ENCODE results near the gene CGNL1. TPM values are rescaled to one million over a fixed set of nuclear protein-coding genes. Genes with fewer than 3 reads are reported as not detected.

The CGNL1 gene
- total and polyA plus RNA-seq, 2 donors: 12.7 to 31.7 TPM

- Histone ChIP-seq H3K27ac (ENCODE audit: low read depth) (no peak overlapping the region), H3K4me1 (ENCODE audit: insufficient read depth) (no peaks in the 10 kb centered on the region), H3K4me3 (ENCODE audit: low read depth, low read length) (no peak overlapping the region), H3K36me3 (ENCODE audit: insufficient read depth) (no peaks in the 10 kb centered on the region)
- no peak for DNase-seq (ENCODE audit: extremely low spot score)
- WGBS: 96% methylated on average over 1 of the region's 1 CpG
Measured at GRCh38 chr15:57363661-57364060, 12.6 kb upstream of the CGNL1 start.

GRCh38 chr15:57364282-57365007 lies 11.9 kb upstream of the CGNL1 start:
- WGBS: 82% methylated on average over 9 of the region's 9 CpGs
- Histone ChIP-seq H3K4me3 (ENCODE audit: low read depth, low read length) (no peak overlapping the region), H3K36me3 (ENCODE audit: insufficient read depth) (no peaks in the 10 kb centered on the region), H3K4me1 (ENCODE audit: insufficient read depth) (no peaks in the 10 kb centered on the region), H3K27ac (ENCODE audit: low read depth) (no peak overlapping the region)
- no peak for DNase-seq (ENCODE audit: extremely low spot score)

- no peak overlapping the region for H3K4me3 ChIP-seq (ENCODE audit: low read depth, low read length)
- H3K27ac ChIP-seq (ENCODE audit: low read depth): no peak overlapping the region
- no peaks in the 10 kb centered on the region for H3K4me1 ChIP-seq (ENCODE audit: insufficient read depth)
- WGBS: 84% methylated on average over 4 of the region's 4 CpGs
- DNase-seq (ENCODE audit: extremely low spot score): no peak
- H3K36me3 ChIP-seq (ENCODE audit: insufficient read depth): no peaks in the 10 kb centered on the region
Measured at GRCh38 chr15:57367556-57367955, 8.7 kb upstream of the CGNL1 start.

- H3K4me3 ChIP-seq (ENCODE audit: low read depth, low read length): no peak overlapping the region
- 92% methylated on average over 1 of the region's 1 CpG for WGBS
- no peaks in the 10 kb centered on the region for H3K36me3 ChIP-seq (ENCODE audit: insufficient read depth)
- no peaks in the 10 kb centered on the region for H3K4me1 ChIP-seq (ENCODE audit: insufficient read depth)
- no peak overlapping the region for H3K27ac ChIP-seq (ENCODE audit: low read depth)
- DNase-seq (ENCODE audit: extremely low spot score): no peak
Measured at GRCh38 chr15:57370929-57371328, 5.4 kb upstream of the CGNL1 start.

GRCh38 chr15:57373251-57373881 lies 2.9 kb upstream of the CGNL1 start:
- H3K36me3 ChIP-seq (ENCODE audit: insufficient read depth): no peaks in the 10 kb centered on the region
- no peak overlapping the region for H3K27ac ChIP-seq (ENCODE audit: low read depth)
- DNase-seq (ENCODE audit: extremely low spot score): no peak
- no peaks in the 10 kb centered on the region for H3K4me1 ChIP-seq (ENCODE audit: insufficient read depth)
- 90% methylated on average over 4 of the region's 4 CpGs for WGBS
- no peak overlapping the region for H3K4me3 ChIP-seq (ENCODE audit: low read depth, low read length)

GRCh38 chr15:57373882-57374276 lies 2.4 kb upstream of the CGNL1 start:
- H3K27ac ChIP-seq (ENCODE audit: low read depth): no peak overlapping the region
- no peak for DNase-seq (ENCODE audit: extremely low spot score)
- no peak overlapping the region for H3K4me3 ChIP-seq (ENCODE audit: low read depth, low read length)
- no peaks in the 10 kb centered on the region for H3K36me3 ChIP-seq (ENCODE audit: insufficient read depth)
- WGBS: 98% methylated on average over 1 of the region's 1 CpG
- H3K4me1 ChIP-seq (ENCODE audit: insufficient read depth): no peaks in the 10 kb centered on the region

GRCh38 chr15:57376696-57377477 lies 582 bp downstream of the CGNL1 start:
- Histone ChIP-seq H3K4me3 (ENCODE audit: low read depth, low read length) (peak overlapping the region; percentile 49), H3K27ac (ENCODE audit: low read depth) (no peak overlapping the region), H3K36me3 (ENCODE audit: insufficient read depth) (no peaks in the 10 kb centered on the region), H3K4me1 (ENCODE audit: insufficient read depth) (peaks cover 2% of the 10 kb centered on the region)
- no peak for DNase-seq (ENCODE audit: extremely low spot score)
- 7% methylated on average over 48 of the region's 48 CpGs for WGBS

GRCh38 chr15:57377478-57377847 lies 1.2 kb downstream of the CGNL1 start:
- no peak for DNase-seq (ENCODE audit: extremely low spot score)
- no peaks in the 10 kb centered on the region for H3K36me3 ChIP-seq (ENCODE audit: insufficient read depth)
- no peak overlapping the region for H3K27ac ChIP-seq (ENCODE audit: low read depth)
- peaks cover 2% of the 10 kb centered on the region for H3K4me1 ChIP-seq (ENCODE audit: insufficient read depth)
- no peak overlapping the region for H3K4me3 ChIP-seq (ENCODE audit: low read depth, low read length)
- 75% methylated on average over 4 of the region's 4 CpGs for WGBS

GRCh38 chr15:57379487-57379886 lies 3.2 kb downstream of the CGNL1 start:
- WGBS: 88% methylated on average over 3 of the region's 3 CpGs
- peaks cover 2% of the 10 kb centered on the region for H3K4me1 ChIP-seq (ENCODE audit: insufficient read depth)

GRCh38 chr15:57380854-57381253 lies 4.5 kb downstream of the CGNL1 start:
- Histone ChIP-seq H3K36me3 (ENCODE audit: insufficient read depth) (no peaks in the 10 kb centered on the region), H3K4me3 (ENCODE audit: low read depth, low read length) (no peak overlapping the region), H3K27ac (ENCODE audit: low read depth) (no peak overlapping the region), H3K4me1 (ENCODE audit: insufficient read depth) (peaks cover 2% of the 10 kb centered on the region)
- no peak for DNase-seq (ENCODE audit: extremely low spot score)
- 96% methylated on average over 2 of the region's 2 CpGs for WGBS

More at GRCh38 chr15:57379487-57379886, 3.2 kb downstream of the CGNL1 start:
- no peak for DNase-seq (ENCODE audit: extremely low spot score)
- H3K36me3 ChIP-seq (ENCODE audit: insufficient read depth): no peaks in the 10 kb centered on the region
- H3K27ac ChIP-seq (ENCODE audit: low read depth): no peak overlapping the region
- no peak overlapping the region for H3K4me3 ChIP-seq (ENCODE audit: low read depth, low read length)

GRCh38 chr15:57382215-57382614 lies 5.9 kb downstream of the CGNL1 start:
- H3K4me3 ChIP-seq (ENCODE audit: low read depth, low read length): no peak overlapping the region
- no peak for DNase-seq (ENCODE audit: extremely low spot score)
- 34% methylated on average over 7 of the region's 7 CpGs for WGBS
- no peaks in the 10 kb centered on the region for H3K36me3 ChIP-seq (ENCODE audit: insufficient read depth)
- peaks cover 2% of the 10 kb centered on the region for H3K4me1 ChIP-seq (ENCODE audit: insufficient read depth)
- H3K27ac ChIP-seq (ENCODE audit: low read depth): no peak overlapping the region

GRCh38 chr15:57382969-57383368 lies 6.7 kb downstream of the CGNL1 start:
- no peak for DNase-seq (ENCODE audit: extremely low spot score)
- H3K4me1 ChIP-seq (ENCODE audit: insufficient read depth): peaks cover 2% of the 10 kb centered on the region
- no peak overlapping the region for H3K4me3 ChIP-seq (ENCODE audit: low read depth, low read length)
- H3K36me3 ChIP-seq (ENCODE audit: insufficient read depth): no peaks in the 10 kb centered on the region
- WGBS: 47% methylated on average over 1 of the region's 1 CpG
- no peak overlapping the region for H3K27ac ChIP-seq (ENCODE audit: low read depth)

GRCh38 chr15:57384024-57384423 lies 7.7 kb downstream of the CGNL1 start:
- no peak overlapping the region for H3K4me3 ChIP-seq (ENCODE audit: low read depth, low read length)
- 60% methylated on average over 2 of the region's 2 CpGs for WGBS
- no peak for DNase-seq (ENCODE audit: extremely low spot score)
- peaks cover 2% of the 10 kb centered on the region for H3K4me1 ChIP-seq (ENCODE audit: insufficient read depth)
- H3K27ac ChIP-seq (ENCODE audit: low read depth): no peak overlapping the region
- no peaks in the 10 kb centered on the region for H3K36me3 ChIP-seq (ENCODE audit: insufficient read depth)

- DNase-seq (ENCODE audit: extremely low spot score): no peak
- Histone ChIP-seq H3K36me3 (ENCODE audit: insufficient read depth) (no peaks in the 10 kb centered on the region), H3K27ac (ENCODE audit: low read depth) (no peak overlapping the region), H3K4me1 (ENCODE audit: insufficient read depth) (peaks cover 2% of the 10 kb centered on the region), H3K4me3 (ENCODE audit: low read depth, low read length) (no peak overlapping the region)
- 63% methylated on average over 2 of the region's 2 CpGs for WGBS
Measured at GRCh38 chr15:57384816-57385215, 8.5 kb downstream of the CGNL1 start.
